Thymus (tissue), 11 donors: ENCODE data around the gene FN1. TPM values are rescaled to one million over a fixed set of nuclear protein-coding genes. Genes with fewer than 3 reads are reported as not detected.

Source experiments
- DNase-seq, 9 donors: peaks; one replicate each; pipeline ENCODE4 v3.0.0-alpha.2; 2013; ENCODE audit warnings: low spot score in 9 of 9, low read depth in 6 of 9, missing footprints in 1 of 9
- H3K27ac ChIP-seq, 2 donors: one replicate each; pipeline ENCODE4 v1.5.1; 2013; ENCODE audit warnings: control low read depth in 1 of 2, low read depth in 1 of 2, low read length in 1 of 2, mild to moderate bottlenecking in 1 of 2, moderate library complexity in 1 of 2
- H3K27me3 ChIP-seq, 2 donors: one replicate each; pipeline ENCODE4 v1.5.1; 2013; ENCODE audit warnings: low read length in 1 of 2; ENCODE audit not compliant: control insufficient read depth in 2 of 2, insufficient read depth in 1 of 2
- H3K36me3 ChIP-seq, 2 donors: one replicate each; pipeline ENCODE4 v1.5.1; 2013; ENCODE audit warnings: low read length in 1 of 2, mild to moderate bottlenecking in 1 of 2, moderate library complexity in 1 of 2; ENCODE audit not compliant: control insufficient read depth in 2 of 2, insufficient read depth in 2 of 2
- H3K4me1 ChIP-seq, 2 donors: one replicate each; pipeline ENCODE4 v1.5.1; 2013; ENCODE audit warnings: low read length in 2 of 2; ENCODE audit not compliant: control insufficient read depth in 2 of 2, insufficient read depth in 2 of 2
- H3K4me3 ChIP-seq, 2 donors: one replicate each; pipeline ENCODE4 v1.5.1; 2013; ENCODE audit warnings: low read length in 2 of 2, control low read depth in 1 of 2, mild to moderate bottlenecking in 1 of 2
- H3K9me3 ChIP-seq, 2 donors: one replicate each; pipeline ENCODE4 v1.5.1; 2013; ENCODE audit warnings: low read length in 1 of 2, mild to moderate bottlenecking in 1 of 2; ENCODE audit not compliant: control insufficient read depth in 2 of 2, insufficient read depth in 1 of 2
- WGBS: extraction: QIAGEN DNeasy Blood & Tissue Kit; methylation state at CpG from one replicate; pipeline ENCODE4 v1.1.7; 2013; 5-methylcytosine and 5-hydroxymethylcytosine counted together
- polyA plus RNA-seq: library from polyadenylated mRNA; stranded (reverse); fragments of 200-250 nt; gene quantifications from one replicate; pipeline ENCODE4 v1.2.3, GENCODE V29; 2013
- total RNA-seq: library from RNA; stranded (reverse); fragments of 120-200 nt; gene quantifications from one replicate; pipeline ENCODE4 v1.2.4, GENCODE V29; 2013
- donor health status: healthy.

Gene FN1
- total and polyA plus RNA-seq, 2 donors, result 222 to 439 TPM

DNA sequence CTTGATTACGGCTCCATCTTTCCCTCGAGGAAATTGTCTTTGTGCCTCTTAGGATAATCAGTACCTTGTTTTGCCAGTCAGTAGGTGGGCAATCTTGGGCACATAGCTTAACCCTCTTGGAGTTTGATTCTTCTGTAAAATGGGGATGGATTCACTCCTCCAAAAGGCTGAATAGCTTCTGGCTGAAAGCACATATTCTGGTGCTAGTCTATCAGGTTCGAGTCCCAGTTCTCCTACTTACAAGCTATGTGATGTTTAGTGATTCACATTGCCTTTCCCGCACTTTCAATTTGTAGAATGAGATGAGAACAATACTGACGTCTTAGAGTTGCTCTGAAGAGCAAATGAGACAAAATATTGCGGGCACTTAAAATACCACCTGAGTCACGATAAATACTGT is 80.1 kb downstream of the FN1 start:
- WGBS, result 98% methylated on average over 7 of the region's 7 CpGs
- Histone ChIP-seq H3K9me3 (no peaks in the 10 kb centered on the region), H3K27ac (no peak overlapping the region), H3K36me3 (peaks cover 9 to 17% of the 10 kb centered on the region in 2 donors), H3K4me1 (no peaks in the 10 kb centered on the region), H3K4me3 (no peak overlapping the region), H3K27me3 (no peaks in the 10 kb centered on the region)
- DNase-seq, result no peak

DNA sequence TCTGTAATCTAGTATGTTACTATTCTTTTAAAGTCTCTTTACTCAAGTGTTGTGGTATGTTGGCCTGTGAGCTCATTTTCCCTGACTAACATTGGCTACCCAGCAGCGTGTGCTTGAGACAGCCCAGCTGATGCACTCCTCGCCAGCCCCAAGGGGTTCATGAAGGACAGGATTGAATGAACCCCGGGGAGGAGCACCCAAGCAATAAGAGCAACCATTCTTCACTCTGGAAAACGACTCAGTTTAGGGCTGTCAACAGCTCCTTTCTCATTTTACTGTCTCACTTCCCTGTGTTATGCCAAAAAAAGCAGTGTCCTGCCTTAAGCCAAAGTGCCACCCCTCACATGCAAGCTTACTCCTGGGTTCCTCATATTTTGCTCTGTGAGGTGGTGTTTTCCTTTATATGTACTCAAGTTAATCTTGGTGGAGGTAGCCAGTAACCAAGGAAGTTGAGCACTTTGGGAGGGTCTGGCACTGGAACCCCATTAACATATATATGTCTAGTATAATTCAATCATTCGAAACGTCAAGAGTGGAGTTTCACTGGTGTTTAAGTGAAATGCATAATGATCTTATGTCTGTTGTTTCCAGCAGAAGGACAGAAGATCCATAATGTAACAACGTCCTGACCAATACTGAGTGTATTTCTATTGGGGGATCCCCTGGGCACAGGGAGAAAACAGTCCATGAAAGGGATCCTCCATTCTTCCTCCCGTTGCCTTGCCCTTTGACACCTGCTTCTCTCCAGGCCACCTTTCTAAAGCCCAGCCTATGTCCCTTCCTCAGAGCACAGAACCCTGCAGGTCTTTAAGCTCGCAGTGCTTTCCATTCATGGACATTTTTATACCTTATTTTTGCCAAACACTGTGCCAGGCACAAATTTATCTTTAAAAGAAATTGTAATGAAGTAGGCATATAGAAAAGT is 80.8 kb downstream of the FN1 start:
- H3K4me3 ChIP-seq, result no peak overlapping the region
- no peaks in the 10 kb centered on the region for H3K4me1 ChIP-seq
- no peaks in the 10 kb centered on the region for H3K9me3 ChIP-seq
- no peak overlapping the region for H3K27ac ChIP-seq
- H3K36me3 ChIP-seq, result peaks cover 15 to 23% of the 10 kb centered on the region in 2 donors
- no peak for DNase-seq
- no peaks in the 10 kb centered on the region for H3K27me3 ChIP-seq
- 98% methylated on average over 9 of the region's 9 CpGs for WGBS

DNA sequence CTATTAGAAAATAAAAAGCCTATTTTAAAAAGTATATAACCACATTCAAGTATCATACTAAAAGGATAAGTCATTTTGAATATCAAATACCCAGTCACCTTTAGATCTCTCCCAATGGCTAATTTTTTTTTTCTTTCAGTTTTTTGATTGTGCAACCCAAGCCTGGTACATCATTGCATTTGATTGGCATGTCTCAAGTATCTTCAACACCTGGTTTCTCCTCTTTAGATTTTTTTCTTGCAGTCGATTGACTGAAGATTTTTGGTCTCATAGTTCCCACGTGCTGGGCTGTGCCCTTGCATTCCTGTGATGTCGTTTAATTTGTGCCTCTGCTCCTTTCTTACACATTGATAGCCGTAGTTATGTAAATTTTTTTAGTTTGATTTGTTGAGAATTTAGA is 83.3 kb downstream of the FN1 start:
- H3K36me3 ChIP-seq, result peaks cover 23 to 38% of the 10 kb centered on the region in 2 donors
- H3K4me1 ChIP-seq, result no peaks in the 10 kb centered on the region
- no peaks in the 10 kb centered on the region for H3K27me3 ChIP-seq
- H3K9me3 ChIP-seq, result no peaks in the 10 kb centered on the region
- DNase-seq, result no peak
- WGBS, result 74% methylated on average over 4 of the region's 4 CpGs
- H3K27ac ChIP-seq, result no peak overlapping the region
- no peak overlapping the region for H3K4me3 ChIP-seq

DNA sequence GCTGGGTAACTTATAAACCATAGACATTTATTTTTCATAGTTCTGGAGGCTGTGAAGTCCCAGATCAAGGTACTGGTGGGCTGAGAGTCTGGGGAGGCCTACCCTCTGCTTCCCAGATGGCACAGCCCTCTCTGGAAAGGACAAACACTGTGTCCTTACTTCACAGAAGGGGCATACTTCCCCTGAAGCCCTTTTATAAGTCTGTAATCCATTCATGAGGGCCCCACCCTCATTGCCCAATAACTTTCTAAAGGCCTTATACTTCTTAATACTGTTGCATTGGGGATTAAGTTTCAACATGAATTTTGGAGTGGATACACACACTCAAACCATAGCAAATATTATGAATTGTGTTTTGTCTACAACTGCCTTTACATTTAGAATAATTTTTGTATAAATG is 88.0 kb downstream of the FN1 start:
- H3K4me1 ChIP-seq, result no peaks in the 10 kb centered on the region
- DNase-seq, result no peak
- H3K27ac ChIP-seq, result no peak overlapping the region
- no peak overlapping the region for H3K4me3 ChIP-seq
- no peaks in the 10 kb centered on the region for H3K9me3 ChIP-seq
- peaks cover 32 to 75% of the 10 kb centered on the region in 2 donors for H3K36me3 ChIP-seq
- no peaks in the 10 kb centered on the region for H3K27me3 ChIP-seq

DNA sequence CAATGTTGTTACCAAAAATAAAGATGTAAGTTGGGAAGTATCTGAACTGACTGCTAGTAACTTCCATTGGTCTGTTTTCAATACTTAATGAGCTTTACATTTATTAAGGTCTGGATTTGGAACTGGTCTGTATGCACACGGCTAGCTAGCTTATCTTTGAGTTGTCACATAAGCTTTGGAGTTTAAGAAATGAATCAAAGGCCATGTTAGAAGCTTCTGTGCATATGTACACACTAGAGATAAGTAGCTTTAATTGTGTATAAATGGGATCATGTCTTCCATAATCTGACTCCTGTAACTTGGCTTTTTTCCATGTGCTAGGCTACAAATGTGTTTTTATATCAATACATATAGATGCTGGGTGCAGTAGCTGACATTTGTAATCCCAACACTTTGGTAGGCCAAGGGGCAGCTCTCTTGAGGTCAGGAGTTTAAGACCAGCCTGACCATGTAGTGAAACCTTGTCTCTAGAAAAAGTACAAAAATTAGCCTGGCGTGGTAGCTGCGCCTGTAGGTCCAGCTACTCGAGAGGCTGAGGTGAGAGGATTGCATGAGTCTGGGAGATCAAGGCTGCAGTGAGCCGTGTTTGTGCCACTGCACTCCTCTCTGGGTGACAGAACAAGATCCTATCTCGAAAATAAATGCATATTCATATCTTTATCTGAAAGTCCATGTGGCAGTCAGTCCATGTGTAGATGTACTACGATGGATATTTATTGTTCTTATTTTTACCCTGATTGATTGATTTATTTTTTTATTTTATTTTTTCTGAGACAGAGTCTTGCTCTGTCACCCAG is 96.8 kb downstream of the FN1 start:
- Histone ChIP-seq H3K27me3 (no peaks in the 10 kb centered on the region), H3K4me1 (no peaks in the 10 kb centered on the region), H3K9me3 (no peaks in the 10 kb centered on the region), H3K4me3 (no peak overlapping the region), H3K27ac (no peak overlapping the region), H3K36me3 (peaks cover 8 to 76% of the 10 kb centered on the region in 2 donors)
- no peak for DNase-seq
- WGBS, result 97% methylated on average over 7 of the region's 7 CpGs

DNA sequence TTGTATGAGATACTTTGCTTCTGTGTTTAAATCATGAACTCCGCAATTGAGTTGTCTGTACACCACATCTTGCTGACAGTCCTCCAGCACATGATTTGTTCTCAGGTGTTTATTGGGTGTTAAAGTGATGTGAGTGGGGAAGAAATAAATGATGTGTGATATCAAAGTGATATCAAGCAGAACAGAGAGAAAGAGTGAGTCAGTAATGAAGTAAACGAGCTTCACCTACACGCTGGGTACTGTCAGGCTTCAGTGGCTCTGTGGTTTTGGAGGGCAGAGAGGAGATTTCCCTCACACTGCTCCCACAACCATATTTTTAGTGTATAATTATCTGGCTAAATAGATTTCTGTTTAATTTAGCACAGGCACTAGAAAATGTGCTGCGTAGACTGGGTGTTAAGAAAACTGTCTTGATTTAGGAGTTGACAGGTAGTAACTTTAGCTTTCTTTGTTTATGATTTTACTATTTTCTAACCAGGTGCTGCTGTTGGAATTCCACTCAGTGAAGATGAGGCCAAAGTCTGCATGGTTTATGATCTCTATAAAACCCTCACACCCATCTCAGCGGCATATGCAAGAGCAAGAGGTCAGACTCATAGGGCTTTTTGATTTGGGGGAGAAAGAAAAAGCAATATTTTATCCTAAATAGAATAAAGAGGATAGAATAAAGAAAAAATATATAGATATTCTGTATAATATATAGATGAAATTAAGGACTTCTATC is 102.8 kb downstream of the FN1 start:
- WGBS, result 93% methylated on average over 5 of the region's 5 CpGs
- peaks cover 14 to 62% of the 10 kb centered on the region in 2 donors for H3K36me3 ChIP-seq
- H3K27me3 ChIP-seq, result no peaks in the 10 kb centered on the region
- no peak for DNase-seq
- no peaks in the 10 kb centered on the region for H3K9me3 ChIP-seq
- H3K4me1 ChIP-seq, result no peaks in the 10 kb centered on the region
- H3K27ac ChIP-seq, result no peak overlapping the region
- no peak overlapping the region for H3K4me3 ChIP-seq

DNA sequence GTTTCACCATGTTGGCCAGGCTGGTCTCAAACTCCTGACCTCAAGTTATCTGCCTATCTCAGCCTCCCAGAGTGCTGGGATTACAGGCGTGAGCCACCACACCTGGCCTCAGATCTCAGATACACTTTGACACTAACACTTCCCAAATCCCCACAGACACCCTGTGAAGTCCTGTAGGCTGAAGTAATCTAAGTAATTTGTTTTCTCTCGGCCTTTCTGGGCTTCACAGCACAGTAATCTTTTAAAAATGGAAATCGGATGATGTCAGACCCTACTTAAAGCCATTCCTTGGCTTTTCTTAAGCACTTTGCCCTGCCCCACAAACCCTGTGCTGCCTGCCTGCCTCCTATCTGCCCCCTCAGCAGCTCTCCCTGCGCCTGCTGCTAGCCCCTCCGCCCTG is 107.8 kb downstream of the FN1 start:
- H3K36me3 ChIP-seq, result peaks cover 31 to 65% of the 10 kb centered on the region in 2 donors
- H3K27ac ChIP-seq, result no peak overlapping the region
- over 99% methylated on average over 5 of the region's 5 CpGs for WGBS
- no peaks in the 10 kb centered on the region for H3K27me3 ChIP-seq
- no peak overlapping the region for H3K4me3 ChIP-seq
- H3K4me1 ChIP-seq, result no peaks in the 10 kb centered on the region
- no peaks in the 10 kb centered on the region for H3K9me3 ChIP-seq
- no peak for DNase-seq

DNA sequence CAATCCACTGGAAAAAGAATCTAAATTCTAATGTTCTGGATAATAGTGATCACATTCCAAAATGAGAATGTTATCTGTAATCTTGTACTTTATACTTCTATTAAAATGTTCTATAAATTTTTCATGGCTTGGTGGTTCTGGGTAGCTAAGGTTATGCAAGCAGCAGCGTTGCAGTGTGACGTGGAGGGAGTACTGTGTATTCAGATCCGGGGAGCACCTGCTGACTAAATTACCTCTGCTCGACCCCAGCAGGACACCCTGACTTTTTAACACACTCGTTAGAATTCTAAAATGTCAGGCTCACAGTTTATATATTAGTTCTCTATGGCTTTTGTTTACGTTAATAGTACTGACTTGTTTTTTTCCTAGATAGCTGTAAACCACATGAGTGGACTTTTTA is 111.1 kb downstream of the FN1 start:
- 94% methylated on average over 6 of the region's 6 CpGs for WGBS
- H3K36me3 ChIP-seq, result peaks cover 32 to 66% of the 10 kb centered on the region in 2 donors

More for the DNA sequence above, 111.1 kb downstream of the FN1 start:
- DNase-seq, result no peak
- H3K27me3 ChIP-seq, result no peaks in the 10 kb centered on the region
- H3K27ac ChIP-seq, result no peak overlapping the region
- no peaks in the 10 kb centered on the region for H3K9me3 ChIP-seq
- no peaks in the 10 kb centered on the region for H3K4me1 ChIP-seq
- H3K4me3 ChIP-seq, result no peak overlapping the region
